H1 (cell line): ENCODE measurements around the gene CCNE1. TPM values are rescaled to one million over a fixed set of nuclear protein-coding genes. Genes with fewer than 3 reads are reported as not detected.

ENCODE experiments used
- CHD2 ChIP-seq: IDR thresholded peaks from 2 replicates; pipeline ENCODE4 v1.6.1; 2012; ENCODE audit warnings: low read length, improper control_type of control experiment
- JUND ChIP-seq: IDR thresholded peaks from 2 replicates; pipeline ENCODE4 v1.6.1; 2011; ENCODE audit warnings: mild to moderate bottlenecking, improper control_type of control experiment, low read length
- PHF8 ChIP-seq: fragments of 200-600 bp; sonication (generic); conservative IDR thresholded peaks from 2 replicates; pipeline ENCODE4 v1.7.1; 2012; ENCODE audit warnings: low read depth, mild to moderate bottlenecking, inconsistent platforms, low read length, moderate library complexity
- RAD21 ChIP-seq, 2 experiments: IDR thresholded peaks in 1 of 2; conservative IDR thresholded peaks in 1 of 2; 2 replicates each; pipeline ENCODE4 v1.6.1; 2011; ENCODE audit warnings: low read depth in 2 of 2, low read length in 2 of 2, improper control_type of control experiment in 1 of 2, inconsistent platforms in 1 of 2, mild to moderate bottlenecking in 1 of 2, moderate library complexity in 1 of 2
- SIN3A ChIP-seq, 2 experiments: IDR thresholded peaks in 1 of 2; conservative IDR thresholded peaks in 1 of 2; 2 replicates each; pipeline ENCODE4 v1.6.1; 2011 to 2012; ENCODE audit warnings: low read length in 2 of 2, improper control_type of control experiment in 1 of 2, low read depth in 1 of 2, mild to moderate bottlenecking in 1 of 2
- polyA plus RNA-seq, 7 experiments: library from polyadenylated mRNA; depleted of rRNA in 3 of 7; stranded (reverse) in 5 of 7; unstranded in 2 of 7; fragments of >200 nt in 5 of 7; fragments of 200-250 nt in 2 of 7; gene quantifications; 1 replicate in 5 of 7; 2 replicates in 1 of 7; 4 replicates in 1 of 7; pipeline versions ENCODE4 v1.2.1 to v1.2.3, GENCODE V29; 2011 to 2013; ENCODE audit warnings: missing spikeins in 2 of 7, mixed read lengths in 2 of 7
- total RNA-seq: library from RNA; stranded (reverse); fragmentation: NEBNext Ultra II Directional; extraction: Animal tissue kit (Norgen Biotek cat#: 25700); gene quantifications from 2 replicates; pipeline ENCODE4 v1.2.1, GENCODE V29; 2021
- TF ChIP-seq, protein P1 (sequence below), 3 experiments: IDR thresholded peaks; 1 replicate in 2 of 3; 2 replicates in 1 of 3; pipeline versions ENCODE4 v1.5.1 to v1.6.1; 2011; ENCODE audit warnings: low read length in 3 of 3, mild to moderate bottlenecking in 3 of 3, inconsistent platforms in 2 of 3, low read depth in 1 of 3, moderate library complexity in 1 of 3; ENCODE audit not compliant: insufficient read depth in 1 of 3; ENCODE audit errors: control extremely low read depth in 1 of 3
- TF ChIP-seq, protein P2 (sequence below): fragments of 300-600 bp; sonication (generic); IDR thresholded peaks from 2 replicates; pipeline ENCODE4 v1.7.1; 2012; ENCODE audit warnings: low read length, moderate library complexity, mild to moderate bottlenecking, inconsistent platforms; ENCODE audit not compliant: insufficient replicate concordance

CCNE1 gene
- total and polyA plus RNA-seq, 2 of the 8 experiments (the other 6 are each of a cell fraction or from before 2014, with no cell fraction given): 43.2 to 44.6 TPM

DNA sequence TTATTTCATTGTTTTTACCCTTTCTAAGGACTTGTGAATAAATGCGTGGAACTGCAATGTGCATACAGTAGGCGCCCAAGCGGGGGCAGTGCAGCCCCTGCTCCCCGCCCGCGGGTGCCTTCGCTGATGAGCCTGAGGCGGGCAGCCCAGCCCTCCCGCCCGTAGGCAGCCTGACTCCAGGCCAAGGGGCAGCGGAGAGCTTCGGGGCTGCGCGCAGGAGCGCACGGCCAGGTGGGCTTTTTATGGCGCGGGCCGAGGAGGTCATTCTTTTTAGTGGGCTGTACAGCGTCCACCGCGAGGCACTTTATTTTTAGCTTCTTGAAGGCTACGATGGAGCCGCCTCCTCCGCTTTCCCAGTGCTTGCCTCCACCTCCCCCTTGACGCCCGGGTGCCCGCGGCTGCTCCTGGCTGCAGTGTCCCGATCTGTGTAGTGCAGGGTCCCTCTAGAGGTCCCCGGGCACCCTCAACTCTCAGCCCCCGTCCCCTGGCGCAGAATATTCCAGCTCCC is 60.5 kb downstream of the CCNE1 start (continued):
- TF ChIP-seq JUND (no peak), PHF8 (no peak), RAD21 (IDR thresholded peaks at IDR 0.05 in 1 of 2, conservative IDR thresholded peaks at IDR 0.05 in 1 of 2; ENCODE audit: low read depth in 2 of 2, low read length in 2 of 2) (peak; percentile 39 to 56; a peak in 3 of 4 replicates), CHD2 (no peak), SIN3A (conservative IDR thresholded peaks at IDR 0.05 in 1 of 2, IDR thresholded peaks at IDR 0.05 in 1 of 2; ENCODE audit: low read depth in 1 of 2, low read length in 2 of 2) (no peak)
- TF ChIP-seq, protein P1, sequence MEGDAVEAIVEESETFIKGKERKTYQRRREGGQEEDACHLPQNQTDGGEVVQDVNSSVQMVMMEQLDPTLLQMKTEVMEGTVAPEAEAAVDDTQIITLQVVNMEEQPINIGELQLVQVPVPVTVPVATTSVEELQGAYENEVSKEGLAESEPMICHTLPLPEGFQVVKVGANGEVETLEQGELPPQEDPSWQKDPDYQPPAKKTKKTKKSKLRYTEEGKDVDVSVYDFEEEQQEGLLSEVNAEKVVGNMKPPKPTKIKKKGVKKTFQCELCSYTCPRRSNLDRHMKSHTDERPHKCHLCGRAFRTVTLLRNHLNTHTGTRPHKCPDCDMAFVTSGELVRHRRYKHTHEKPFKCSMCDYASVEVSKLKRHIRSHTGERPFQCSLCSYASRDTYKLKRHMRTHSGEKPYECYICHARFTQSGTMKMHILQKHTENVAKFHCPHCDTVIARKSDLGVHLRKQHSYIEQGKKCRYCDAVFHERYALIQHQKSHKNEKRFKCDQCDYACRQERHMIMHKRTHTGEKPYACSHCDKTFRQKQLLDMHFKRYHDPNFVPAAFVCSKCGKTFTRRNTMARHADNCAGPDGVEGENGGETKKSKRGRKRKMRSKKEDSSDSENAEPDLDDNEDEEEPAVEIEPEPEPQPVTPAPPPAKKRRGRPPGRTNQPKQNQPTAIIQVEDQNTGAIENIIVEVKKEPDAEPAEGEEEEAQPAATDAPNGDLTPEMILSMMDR (IDR thresholded peaks at IDR 0.05; ENCODE audit: control extremely low read depth in 1 of 3, insufficient read depth in 1 of 3, low read depth in 1 of 3, low read length in 3 of 3): peak in 2 of 3 experiments; percentile 41 to 42; a peak in 3 of 4 replicates
- TF ChIP-seq, protein P2, sequence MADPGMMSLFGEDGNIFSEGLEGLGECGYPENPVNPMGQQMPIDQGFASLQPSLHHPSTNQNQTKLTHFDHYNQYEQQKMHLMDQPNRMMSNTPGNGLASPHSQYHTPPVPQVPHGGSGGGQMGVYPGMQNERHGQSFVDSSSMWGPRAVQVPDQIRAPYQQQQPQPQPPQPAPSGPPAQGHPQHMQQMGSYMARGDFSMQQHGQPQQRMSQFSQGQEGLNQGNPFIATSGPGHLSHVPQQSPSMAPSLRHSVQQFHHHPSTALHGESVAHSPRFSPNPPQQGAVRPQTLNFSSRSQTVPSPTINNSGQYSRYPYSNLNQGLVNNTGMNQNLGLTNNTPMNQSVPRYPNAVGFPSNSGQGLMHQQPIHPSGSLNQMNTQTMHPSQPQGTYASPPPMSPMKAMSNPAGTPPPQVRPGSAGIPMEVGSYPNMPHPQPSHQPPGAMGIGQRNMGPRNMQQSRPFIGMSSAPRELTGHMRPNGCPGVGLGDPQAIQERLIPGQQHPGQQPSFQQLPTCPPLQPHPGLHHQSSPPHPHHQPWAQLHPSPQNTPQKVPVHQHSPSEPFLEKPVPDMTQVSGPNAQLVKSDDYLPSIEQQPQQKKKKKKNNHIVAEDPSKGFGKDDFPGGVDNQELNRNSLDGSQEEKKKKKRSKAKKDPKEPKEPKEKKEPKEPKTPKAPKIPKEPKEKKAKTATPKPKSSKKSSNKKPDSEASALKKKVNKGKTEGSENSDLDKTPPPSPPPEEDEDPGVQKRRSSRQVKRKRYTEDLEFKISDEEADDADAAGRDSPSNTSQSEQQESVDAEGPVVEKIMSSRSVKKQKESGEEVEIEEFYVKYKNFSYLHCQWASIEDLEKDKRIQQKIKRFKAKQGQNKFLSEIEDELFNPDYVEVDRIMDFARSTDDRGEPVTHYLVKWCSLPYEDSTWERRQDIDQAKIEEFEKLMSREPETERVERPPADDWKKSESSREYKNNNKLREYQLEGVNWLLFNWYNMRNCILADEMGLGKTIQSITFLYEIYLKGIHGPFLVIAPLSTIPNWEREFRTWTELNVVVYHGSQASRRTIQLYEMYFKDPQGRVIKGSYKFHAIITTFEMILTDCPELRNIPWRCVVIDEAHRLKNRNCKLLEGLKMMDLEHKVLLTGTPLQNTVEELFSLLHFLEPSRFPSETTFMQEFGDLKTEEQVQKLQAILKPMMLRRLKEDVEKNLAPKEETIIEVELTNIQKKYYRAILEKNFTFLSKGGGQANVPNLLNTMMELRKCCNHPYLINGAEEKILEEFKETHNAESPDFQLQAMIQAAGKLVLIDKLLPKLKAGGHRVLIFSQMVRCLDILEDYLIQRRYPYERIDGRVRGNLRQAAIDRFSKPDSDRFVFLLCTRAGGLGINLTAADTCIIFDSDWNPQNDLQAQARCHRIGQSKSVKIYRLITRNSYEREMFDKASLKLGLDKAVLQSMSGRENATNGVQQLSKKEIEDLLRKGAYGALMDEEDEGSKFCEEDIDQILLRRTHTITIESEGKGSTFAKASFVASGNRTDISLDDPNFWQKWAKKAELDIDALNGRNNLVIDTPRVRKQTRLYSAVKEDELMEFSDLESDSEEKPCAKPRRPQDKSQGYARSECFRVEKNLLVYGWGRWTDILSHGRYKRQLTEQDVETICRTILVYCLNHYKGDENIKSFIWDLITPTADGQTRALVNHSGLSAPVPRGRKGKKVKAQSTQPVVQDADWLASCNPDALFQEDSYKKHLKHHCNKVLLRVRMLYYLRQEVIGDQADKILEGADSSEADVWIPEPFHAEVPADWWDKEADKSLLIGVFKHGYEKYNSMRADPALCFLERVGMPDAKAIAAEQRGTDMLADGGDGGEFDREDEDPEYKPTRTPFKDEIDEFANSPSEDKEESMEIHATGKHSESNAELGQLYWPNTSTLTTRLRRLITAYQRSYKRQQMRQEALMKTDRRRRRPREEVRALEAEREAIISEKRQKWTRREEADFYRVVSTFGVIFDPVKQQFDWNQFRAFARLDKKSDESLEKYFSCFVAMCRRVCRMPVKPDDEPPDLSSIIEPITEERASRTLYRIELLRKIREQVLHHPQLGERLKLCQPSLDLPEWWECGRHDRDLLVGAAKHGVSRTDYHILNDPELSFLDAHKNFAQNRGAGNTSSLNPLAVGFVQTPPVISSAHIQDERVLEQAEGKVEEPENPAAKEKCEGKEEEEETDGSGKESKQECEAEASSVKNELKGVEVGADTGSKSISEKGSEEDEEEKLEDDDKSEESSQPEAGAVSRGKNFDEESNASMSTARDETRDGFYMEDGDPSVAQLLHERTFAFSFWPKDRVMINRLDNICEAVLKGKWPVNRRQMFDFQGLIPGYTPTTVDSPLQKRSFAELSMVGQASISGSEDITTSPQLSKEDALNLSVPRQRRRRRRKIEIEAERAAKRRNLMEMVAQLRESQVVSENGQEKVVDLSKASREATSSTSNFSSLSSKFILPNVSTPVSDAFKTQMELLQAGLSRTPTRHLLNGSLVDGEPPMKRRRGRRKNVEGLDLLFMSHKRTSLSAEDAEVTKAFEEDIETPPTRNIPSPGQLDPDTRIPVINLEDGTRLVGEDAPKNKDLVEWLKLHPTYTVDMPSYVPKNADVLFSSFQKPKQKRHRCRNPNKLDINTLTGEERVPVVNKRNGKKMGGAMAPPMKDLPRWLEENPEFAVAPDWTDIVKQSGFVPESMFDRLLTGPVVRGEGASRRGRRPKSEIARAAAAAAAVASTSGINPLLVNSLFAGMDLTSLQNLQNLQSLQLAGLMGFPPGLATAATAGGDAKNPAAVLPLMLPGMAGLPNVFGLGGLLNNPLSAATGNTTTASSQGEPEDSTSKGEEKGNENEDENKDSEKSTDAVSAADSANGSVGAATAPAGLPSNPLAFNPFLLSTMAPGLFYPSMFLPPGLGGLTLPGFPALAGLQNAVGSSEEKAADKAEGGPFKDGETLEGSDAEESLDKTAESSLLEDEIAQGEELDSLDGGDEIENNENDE: no peak
